EH (cell line): ENCODE data around the gene STRBP.

Source experiments
- DNase-seq: peaks from one replicate; pipeline ENCODE4 v3.0.0-alpha.2; 2015; ENCODE audit warnings: low read depth

STRBP gene

DNA sequence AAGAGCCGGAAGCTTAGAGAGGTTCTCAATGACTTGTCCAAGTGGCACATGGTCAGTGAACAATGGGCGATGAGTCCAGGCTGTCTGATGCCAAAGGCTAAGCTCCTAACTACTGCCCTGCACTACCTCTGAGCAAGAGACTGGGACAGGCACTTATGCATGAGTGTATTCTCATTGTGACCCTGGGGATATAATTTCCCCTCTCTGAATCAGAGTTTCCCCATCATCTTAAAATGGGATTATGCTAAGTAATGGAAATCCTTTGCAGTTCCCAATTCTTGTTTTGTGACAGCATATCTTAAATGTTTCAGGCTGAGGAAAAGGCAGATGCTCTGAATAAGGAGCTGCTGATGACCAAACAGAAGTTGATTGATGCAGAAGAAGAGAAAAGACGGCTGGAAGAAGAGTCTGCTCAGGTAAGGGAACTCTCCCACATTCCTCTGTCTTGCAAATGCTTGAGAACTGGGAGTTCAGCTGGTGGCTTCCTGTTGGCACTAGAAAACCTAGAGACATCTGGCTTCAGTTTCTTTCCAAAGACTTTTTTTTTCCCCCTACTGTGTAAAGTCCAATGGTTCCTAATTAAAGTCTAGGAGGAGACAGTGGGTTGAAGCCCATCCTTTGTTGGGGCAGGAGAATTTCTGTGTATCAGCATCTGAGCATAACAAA is 170.8 kb downstream of the STRBP start:
- DNase-seq: no peak

- no peak for DNase-seq
Measured at GRCh38 chr9:123096987-123097386, 171.4 kb downstream of the STRBP start.

DNA sequence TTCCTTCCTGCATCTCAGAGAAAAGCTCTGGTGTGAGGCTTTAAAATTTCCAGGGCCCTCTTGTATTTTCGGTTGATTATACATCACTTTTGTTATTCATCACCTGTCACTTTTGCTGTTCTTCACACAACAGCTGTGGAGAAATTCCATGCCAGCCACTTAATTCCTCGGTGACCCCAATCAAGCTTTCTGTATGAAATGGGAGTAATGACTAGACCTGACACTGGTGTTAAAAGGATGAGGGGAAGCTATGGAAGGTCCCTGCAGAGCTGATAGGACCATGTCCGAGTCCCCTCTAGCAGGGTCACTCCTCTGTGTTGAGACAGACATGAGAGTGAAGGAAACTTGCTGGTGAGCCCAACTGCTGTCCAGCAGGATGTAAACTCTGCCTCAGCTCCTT is 175.2 kb downstream of the STRBP start:
- no peak for DNase-seq

- no peak for DNase-seq
Measured at GRCh38 chr9:123091459-123091858, 176.9 kb downstream of the STRBP start.

GRCh38 chr9:123090956-123091355 is 177.4 kb downstream of the STRBP start:
- DNase-seq: no peak

DNA sequence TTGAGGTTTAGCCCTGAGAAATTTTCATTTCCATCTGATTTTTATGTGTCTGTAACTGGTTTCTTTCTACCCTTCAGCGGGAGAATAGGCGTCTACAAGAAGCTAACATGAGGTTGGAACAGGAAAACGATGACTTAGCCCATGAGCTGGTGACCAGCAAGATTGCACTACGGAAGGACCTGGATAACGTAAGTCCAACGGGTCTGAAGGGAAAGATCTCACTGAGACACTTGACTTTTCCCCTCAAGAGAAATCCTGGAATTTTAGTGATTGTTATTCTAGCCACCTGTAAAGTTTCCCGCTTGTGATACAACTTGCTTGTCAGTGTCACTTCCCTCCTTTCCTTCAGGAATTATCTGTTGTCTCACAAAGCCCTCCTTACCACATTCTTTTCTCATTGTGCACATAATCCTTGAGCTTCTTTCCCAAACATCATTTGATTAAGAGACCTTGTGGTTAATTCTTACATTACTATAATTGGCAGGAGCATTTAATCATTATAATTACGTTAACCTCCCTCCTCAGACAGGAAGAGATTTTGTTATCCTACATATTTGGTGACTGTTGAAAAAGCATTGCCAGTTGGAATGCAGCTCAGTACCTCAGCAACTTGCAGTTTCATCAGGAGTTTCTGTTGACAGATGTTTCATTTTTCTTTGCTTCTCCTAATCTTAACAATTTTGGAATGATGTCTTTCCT is 178.0 kb downstream of the STRBP start:
- peak; percentile 73 for DNase-seq

- DNase-seq: no peak
Measured at GRCh38 chr9:123089790-123090189, 178.6 kb downstream of the STRBP start.

DNA sequence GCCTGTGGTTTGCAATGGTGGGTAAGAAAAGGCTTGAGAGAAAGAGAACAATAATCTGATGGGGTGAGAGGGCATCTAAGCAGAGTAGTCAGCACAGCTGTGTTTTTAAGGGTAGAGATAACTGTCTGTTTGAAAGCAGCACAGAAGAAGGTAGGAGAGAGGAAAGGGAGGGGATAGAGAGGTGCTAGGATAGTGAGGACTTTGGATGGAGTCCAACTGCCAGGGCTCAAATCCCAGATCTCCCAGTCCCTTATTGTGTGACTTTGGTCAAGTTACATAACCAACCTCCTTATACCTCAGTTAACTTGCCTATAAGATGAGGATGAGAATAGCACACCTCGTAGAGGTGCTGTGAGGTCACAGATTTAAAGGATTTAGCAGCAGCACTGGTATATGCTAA is 179.3 kb downstream of the STRBP start:
- DNase-seq: no peak

DNA sequence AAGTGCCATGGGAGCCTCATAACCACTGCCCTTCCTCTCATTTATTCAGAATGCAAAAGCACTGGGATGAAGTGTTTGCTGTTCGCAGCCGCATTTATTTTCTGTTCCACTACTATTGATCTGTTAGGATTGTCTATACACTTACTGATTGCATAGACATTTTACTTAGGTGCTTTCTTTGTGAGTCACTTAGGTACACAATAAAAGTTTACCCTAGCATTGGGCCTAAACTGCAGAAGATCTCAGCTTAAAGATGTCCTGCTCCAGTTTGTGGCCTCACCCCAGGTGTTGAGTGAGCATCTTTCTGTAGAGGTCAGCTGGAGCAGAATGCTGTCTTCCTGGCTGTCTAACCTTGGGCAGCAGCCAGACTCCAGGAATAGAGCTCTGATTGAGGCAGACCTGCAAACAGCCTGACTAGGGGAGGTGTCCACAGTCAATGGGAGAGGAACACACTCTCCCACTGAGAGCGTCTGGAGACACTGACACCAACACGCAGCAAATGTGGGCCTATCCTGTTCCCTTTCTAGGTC is 181.0 kb downstream of the STRBP start:
- no peak for DNase-seq

GRCh38 chr9:123085916-123086315 is 182.5 kb downstream of the STRBP start:
- no peak for DNase-seq

GRCh38 chr9:123084256-123084655 is 184.1 kb downstream of the STRBP start:
- DNase-seq: no peak

- DNase-seq: no peak
Measured at GRCh38 chr9:123083680-123084079, 184.7 kb downstream of the STRBP start.

DNA sequence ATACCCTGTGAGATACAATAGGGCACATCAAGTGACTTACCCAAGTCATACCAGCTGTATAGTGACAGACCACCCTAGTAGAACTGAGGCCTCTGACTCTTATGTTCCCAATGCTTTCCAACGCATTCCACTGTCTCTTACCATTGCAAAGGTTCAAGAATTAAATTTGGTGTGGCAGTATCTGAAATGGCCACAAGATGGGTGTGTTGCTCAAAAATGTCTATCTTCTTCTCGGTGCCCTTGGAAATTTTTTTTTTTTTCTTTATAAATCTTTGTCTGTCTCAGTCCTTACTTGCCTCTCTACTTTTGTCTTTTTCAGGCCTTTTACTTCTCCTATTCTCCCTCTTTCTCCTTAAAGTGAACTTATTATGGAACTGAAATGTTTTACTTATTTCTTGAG is 186.6 kb downstream of the STRBP start:
- DNase-seq: peak; percentile 67

GRCh38 chr9:123080444-123080843 is 187.9 kb downstream of the STRBP start:
- no peak for DNase-seq

GRCh38 chr9:123074628-123075027 is 193.8 kb downstream of the STRBP start:
- no peak for DNase-seq

DNA sequence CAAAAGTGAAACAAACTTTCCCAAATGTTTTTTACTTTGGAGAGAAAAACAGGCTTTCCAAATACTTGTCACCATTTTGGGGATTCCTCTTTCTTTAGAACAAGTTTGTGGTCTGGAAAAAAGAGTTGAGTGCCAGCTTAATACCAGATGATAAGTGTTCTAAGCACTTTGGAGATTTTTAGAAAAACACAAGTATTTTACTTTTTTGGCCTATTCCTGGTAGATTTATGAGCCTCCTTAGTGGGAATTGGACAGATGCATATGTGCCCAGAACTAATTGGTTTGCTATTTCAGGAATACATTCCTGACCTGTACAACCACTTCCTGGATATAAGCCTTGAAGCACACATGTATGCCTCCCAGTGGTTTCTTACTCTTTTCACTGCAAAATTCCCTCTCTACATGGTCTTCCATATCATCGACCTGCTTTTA is 194.4 kb downstream of the STRBP start:
- DNase-seq: peak; percentile 95

GRCh38 chr9:123073441-123073840 is 194.9 kb downstream of the STRBP start:
- no peak for DNase-seq

DNA sequence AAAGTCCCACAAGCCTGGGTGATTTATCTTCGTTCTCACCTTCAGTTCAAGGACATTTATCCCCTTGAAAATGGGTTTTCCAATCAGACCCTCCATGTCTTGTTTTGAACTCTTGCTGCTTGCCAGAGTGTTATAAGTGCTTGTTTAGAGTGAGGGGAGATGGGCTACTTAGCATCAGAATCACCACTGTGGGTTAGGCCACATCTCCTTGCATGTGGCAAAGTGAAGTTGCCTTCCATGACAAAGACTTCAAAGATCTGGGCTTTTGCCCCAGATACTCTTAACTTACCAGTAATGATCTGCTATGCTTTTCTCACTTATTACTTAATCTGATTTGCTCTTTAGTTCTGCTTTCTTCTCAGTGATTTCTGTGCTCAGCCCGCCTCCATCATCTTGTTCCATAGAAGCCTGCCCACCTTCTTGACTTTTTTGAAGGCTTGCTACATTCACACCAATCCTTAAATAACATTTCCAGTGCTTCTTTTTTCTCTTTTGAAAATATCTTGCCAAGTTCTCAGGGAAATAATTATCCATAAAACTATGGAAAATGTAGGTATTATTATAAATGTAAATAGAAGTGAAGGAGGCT is 195.9 kb downstream of the STRBP start:
- no peak for DNase-seq
